ENCODE data around the gene DUSP9.

The DUSP9 gene

DNA sequence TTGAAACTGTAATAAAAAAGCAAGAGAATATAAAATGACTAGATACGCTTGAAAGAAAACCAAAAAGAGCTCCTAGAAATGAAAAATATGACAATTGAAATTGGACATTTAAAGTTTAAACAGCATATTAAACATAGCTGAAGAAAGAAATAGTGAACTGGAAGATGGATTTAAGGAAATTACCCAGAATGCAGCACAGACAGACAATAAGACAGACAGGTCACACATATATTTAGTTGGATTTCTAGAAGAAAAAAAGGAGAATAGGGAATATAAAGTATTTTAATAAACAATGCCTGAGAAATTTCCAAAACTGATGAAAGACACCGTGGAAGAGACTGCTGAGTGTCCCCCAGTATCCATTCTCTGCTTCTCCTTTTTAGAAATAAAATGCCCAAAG lies 6.6 kb downstream of the DUSP9 start:
- H3K4me3 ChIP-seq (ENCODE audit: low read depth, low read length), result no peak overlapping the region
- TF ChIP-seq, protein P1, sequence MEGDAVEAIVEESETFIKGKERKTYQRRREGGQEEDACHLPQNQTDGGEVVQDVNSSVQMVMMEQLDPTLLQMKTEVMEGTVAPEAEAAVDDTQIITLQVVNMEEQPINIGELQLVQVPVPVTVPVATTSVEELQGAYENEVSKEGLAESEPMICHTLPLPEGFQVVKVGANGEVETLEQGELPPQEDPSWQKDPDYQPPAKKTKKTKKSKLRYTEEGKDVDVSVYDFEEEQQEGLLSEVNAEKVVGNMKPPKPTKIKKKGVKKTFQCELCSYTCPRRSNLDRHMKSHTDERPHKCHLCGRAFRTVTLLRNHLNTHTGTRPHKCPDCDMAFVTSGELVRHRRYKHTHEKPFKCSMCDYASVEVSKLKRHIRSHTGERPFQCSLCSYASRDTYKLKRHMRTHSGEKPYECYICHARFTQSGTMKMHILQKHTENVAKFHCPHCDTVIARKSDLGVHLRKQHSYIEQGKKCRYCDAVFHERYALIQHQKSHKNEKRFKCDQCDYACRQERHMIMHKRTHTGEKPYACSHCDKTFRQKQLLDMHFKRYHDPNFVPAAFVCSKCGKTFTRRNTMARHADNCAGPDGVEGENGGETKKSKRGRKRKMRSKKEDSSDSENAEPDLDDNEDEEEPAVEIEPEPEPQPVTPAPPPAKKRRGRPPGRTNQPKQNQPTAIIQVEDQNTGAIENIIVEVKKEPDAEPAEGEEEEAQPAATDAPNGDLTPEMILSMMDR (IDR thresholded peaks at IDR 0.05; ENCODE audit: low read depth, low read length), result no peak

DNA sequence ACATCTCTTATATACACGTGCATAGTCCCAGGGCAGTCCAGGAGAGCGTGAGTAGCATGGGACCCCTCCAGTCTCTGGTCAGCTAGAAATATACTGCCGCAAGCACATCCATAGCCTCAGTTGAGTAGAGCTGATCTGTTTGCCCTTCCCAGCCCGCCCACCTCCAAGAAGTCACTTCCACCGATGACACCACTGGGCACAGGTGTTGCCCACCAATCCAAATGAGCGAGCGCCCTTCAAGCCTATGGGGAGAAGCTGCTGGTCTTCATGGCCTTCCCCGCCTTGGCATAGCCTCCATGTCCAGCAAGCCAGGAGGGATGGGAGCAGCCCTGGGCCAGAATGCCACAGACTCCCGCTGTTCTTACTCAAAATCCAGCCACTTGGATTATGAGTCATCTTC lies 10.2 kb downstream of the DUSP9 start:
- TF ChIP-seq, protein P1 (IDR thresholded peaks at IDR 0.05; ENCODE audit: low read depth, low read length), result no peak

DNA sequence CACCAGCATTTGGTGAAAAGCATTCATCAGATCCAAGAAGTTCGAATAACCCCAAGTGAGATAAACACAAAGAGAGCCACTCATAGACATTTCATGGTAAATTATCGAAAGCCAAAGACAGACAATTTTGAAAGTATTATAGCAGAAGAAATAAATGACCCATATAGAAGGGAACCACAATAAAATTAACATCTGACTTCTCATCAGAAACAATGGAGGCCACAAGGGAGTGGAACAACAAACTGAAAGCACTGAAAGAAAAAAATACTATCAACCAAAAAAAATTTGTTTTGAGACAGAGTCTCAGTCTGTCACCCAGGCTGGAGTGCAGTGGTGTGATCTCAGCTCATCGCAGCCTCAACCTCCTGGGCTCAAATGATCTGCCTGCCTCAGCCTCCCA lies 12.3 kb downstream of the DUSP9 start:
- no peak overlapping the region for H3K4me3 ChIP-seq (ENCODE audit: low read depth, low read length)
- TF ChIP-seq, protein P1 (IDR thresholded peaks at IDR 0.05; ENCODE audit: low read depth, low read length), result no peak

More for the DNA sequence above, 10.2 kb downstream of the DUSP9 start:
- H3K4me3 ChIP-seq (ENCODE audit: low read depth, low read length), result no peak overlapping the region

DNA sequence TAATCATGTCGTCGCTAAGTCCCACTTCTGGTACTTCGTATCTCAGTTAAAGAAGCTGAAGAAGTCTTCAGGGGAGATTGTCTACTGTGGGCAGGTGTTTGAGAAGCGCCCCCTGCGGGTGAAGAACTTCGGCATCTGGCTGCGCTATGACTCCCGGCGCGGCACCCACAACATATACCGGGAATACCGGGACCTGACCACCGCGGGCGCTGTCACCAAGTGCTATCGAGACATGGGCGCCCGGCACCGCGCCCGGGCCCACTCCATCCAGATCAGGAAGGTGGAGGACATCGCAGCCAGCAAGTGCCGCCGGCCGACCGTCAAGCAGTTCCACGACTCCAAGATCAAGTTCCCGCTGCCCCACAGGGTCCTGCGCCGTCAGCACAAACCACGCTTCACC lies 15.3 kb downstream of the DUSP9 start:
- TF ChIP-seq, protein P1 (IDR thresholded peaks at IDR 0.05; ENCODE audit: low read depth, low read length), result peak; percentile 20; the same call in 1 of the 2 replicates

DNA sequence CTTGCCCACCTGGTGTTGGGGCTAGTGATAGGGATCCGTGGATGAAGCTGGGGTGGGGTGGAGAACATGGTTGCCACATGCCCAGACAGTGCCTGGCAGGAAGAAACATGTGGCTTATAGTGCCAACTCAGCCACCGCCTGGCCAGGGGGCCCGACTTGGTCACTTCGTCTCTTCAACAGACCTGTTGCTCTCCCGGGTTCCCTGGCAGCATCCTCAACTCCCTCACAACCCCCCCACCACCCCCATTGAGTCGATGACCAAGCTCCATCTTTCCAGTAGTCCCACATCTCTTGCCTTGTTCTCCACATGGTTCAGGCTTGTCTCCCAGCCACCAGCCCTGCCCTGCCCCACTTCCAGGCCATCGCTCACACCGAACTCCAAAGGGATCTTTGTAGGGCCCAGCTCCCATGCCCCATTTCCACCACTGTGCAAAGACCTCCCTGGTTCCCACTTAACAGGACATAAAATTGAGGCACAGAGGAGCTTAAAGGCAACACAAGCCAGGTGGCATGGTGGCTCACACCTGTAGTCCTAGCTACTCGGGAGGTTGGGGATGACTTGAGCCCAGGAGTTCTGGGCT lies 18.8 kb downstream of the DUSP9 start:
- TF ChIP-seq, protein P1 (IDR thresholded peaks at IDR 0.05; ENCODE audit: low read depth, low read length), result no peak
- H3K4me3 ChIP-seq (ENCODE audit: low read depth, low read length), result no peak overlapping the region

More for the DNA sequence above, 15.3 kb downstream of the DUSP9 start:
- H3K4me3 ChIP-seq (ENCODE audit: low read depth, low read length), result no peak overlapping the region

DNA sequence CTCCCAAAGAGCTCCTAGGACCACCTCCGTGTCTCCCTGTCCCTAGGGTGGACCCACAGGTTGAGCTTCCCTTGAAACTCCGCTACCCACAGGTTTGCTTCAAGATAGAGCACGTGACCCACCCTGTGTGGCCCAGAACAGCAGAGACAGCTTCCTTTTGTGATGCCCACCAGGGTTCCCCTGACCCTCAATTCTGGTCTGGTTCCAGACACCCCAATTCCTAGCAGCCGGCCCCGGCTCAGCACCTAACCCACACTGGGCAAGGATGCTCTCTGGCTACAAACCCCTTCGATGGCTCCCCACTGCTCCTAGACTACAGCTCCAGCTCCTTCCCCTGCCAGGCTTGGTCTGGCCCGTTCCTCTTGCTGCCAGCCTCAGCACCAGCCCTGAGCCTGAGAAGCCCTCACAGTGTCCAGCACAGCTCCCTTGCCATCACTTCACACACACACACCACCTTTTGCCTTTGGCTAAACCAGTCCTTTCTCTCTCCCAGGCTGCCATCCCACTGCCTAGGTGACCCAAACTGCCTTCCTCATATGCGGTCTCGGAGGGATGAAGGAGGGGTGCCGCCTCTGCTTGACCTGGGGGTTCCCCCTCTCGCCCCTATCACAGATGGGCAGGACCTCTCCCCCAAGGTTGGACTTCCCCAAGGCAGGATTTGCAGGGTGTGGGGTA lies 20.4 kb downstream of the DUSP9 start:
- no peak overlapping the region for H3K4me3 ChIP-seq (ENCODE audit: low read depth, low read length)
- TF ChIP-seq, protein P1 (IDR thresholded peaks at IDR 0.05; ENCODE audit: low read depth, low read length), result no peak

DNA sequence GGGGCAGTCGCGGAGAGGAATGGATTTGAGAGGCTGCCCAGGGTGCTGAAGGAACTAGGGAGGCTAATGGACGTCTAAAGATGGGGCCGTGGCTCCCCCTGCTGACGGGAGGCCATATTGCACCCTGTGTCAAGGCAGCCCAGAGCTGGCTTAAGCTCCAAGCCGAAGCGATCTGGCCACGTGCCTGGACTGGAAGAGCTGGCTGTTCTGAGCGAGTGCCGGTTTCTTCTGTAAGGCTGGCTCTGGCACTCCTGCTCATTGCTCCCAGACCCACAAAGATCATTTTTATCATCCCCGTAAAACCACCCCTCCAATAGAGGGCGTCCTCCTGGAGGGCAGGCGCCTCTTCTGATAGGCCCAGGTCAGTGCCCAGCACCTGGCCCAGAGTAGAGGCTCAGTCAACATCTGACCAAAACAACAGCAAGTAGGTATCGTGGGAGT lies 21.0 kb downstream of the DUSP9 start:
- no peak overlapping the region for H3K4me3 ChIP-seq (ENCODE audit: low read depth, low read length)

More for the DNA sequence above, 21.0 kb downstream of the DUSP9 start:
- TF ChIP-seq, protein P1 (IDR thresholded peaks at IDR 0.05; ENCODE audit: low read depth, low read length), result peak; percentile 61
